ENCODE results near the gene CD164L2.

Gene CD164L2

DNA sequence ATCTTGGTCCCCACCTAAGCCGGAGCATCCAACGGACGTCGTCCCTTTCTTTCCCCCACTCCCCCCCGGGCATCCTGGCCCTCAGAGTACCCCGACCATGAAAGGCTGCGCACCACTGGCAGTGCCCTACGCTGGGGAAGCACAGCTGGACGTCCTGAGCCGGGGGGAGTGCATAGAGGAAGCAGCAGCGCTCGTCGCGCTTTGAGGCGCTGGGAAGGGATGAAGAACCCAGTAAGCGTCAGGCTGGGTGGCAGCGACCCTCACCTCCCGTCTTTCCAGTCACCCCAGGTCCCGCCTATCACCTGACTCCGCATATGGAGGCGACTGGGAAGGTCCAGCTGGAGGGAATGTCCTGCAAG is 22.1 kb downstream of the CD164L2 start:
- Histone ChIP-seq H4K8ac (ENCODE audit: low read depth, low read length) (no peak overlapping the region), H3K27ac (ENCODE audit: low read depth, low read length) (no peak overlapping the region), H3K23ac (ENCODE audit: low read length) (no peak overlapping the region), H2BK5ac (ENCODE audit: low read length) (no peak overlapping the region), H4K5ac (ENCODE audit: low read length) (no peak overlapping the region), H3K56ac (ENCODE audit: low read length) (peak overlapping the region; percentile 94), H3K4me1 (ENCODE audit: control insufficient read depth, low read depth, low read length) (peaks cover 9% of the 10 kb centered on the region), H3K18ac (ENCODE audit: low read length) (no peak overlapping the region), H3K4me3 (ENCODE audit: low read length) (peak overlapping the region; percentile 24), H3K4me2 (ENCODE audit: low read length) (peak overlapping the region; percentile 68), H3K9ac (ENCODE audit: low read length) (peak overlapping the region; percentile 67), H3K27me3 (ENCODE audit: insufficient read depth, low read length, poor library complexity) (no peaks in the 10 kb centered on the region), H2BK15ac (replicated peaks; ENCODE audit: low read depth) (no peak overlapping the region), H3K79me2 (ENCODE audit: control insufficient read depth, insufficient read depth, low read length) (no peaks in the 10 kb centered on the region), H2AK5ac (ENCODE audit: low read length) (no peak overlapping the region), H3K36me3 (ENCODE audit: control insufficient read depth, insufficient read depth, low read length) (no peaks in the 10 kb centered on the region), H2BK120ac (ENCODE audit: low read depth, low read length) (no peak overlapping the region), H3K4ac (ENCODE audit: low read depth, low read length) (no peak overlapping the region), H3K79me1 (ENCODE audit: low read length) (no peaks in the 10 kb centered on the region)
- WGBS (ENCODE audit: extremely low coverage, insufficient coverage, low lambda C conversion rate) = no CpG with 5 or more reads among the region's 21 CpGs
- no peak for DNase-seq

DNA sequence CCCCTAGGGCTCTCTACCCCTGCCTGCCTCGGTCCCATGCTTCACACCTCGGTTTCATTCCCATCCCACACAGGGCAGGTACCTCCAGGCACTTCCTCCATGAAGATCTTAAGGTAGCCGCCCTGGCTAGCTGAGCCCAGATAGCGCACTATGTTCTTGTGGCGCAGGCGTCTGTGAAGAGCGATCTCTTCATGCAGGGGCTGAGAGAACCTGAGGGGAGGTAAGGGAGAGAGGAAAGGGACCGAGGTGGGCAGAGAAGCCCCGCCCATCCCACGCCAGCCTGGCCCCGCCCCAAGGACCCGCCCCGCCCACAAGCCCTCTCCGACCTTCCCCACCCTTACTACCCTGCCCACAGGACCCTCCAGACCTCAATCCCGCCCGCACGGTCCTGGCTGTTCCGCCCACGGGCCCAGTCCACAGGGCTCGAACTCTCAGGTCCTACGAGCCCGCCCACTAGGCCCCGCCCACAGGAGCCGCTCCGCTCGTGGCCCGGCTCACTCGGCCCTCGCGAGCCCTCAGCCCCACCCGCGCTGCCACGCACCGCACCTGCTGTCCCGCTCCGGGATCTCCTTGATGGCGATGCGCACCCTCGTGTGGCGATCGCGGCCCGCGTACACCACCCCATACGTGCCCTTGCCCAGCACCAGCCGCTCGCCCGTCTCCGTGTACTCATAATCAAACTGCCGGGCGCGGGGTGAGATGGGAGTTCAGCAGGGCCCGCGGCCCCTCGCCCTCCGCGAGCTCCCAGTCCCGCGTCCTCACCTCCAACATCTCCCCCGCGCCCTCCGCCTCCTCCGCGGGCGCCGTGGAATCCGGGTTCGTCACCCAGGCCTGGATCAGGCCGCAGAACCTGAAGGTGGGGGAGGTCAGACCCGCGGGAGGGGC is 22.7 kb downstream of the CD164L2 start:
- H2BK15ac ChIP-seq (replicated peaks; ENCODE audit: low read depth) = no peak overlapping the region
- H4K5ac ChIP-seq (ENCODE audit: low read length) = no peak overlapping the region
- peak overlapping the region; percentile 67 for H3K9ac ChIP-seq (ENCODE audit: low read length)
- H2BK120ac ChIP-seq (ENCODE audit: low read depth, low read length) = no peak overlapping the region
- H3K4me2 ChIP-seq (ENCODE audit: low read length) = peak overlapping the region; percentile 68
- peak; percentile 32 for DNase-seq
- no peak overlapping the region for H3K18ac ChIP-seq (ENCODE audit: low read length)
- no peaks in the 10 kb centered on the region for H3K36me3 ChIP-seq (ENCODE audit: control insufficient read depth, insufficient read depth, low read length)
- no peaks in the 10 kb centered on the region for H3K79me2 ChIP-seq (ENCODE audit: control insufficient read depth, insufficient read depth, low read length)
- no peak overlapping the region for H2BK5ac ChIP-seq (ENCODE audit: low read length)
- no peaks in the 10 kb centered on the region for H3K79me1 ChIP-seq (ENCODE audit: low read length)
- no peak overlapping the region for H3K27ac ChIP-seq (ENCODE audit: low read depth, low read length)
- H3K4me1 ChIP-seq (ENCODE audit: control insufficient read depth, low read depth, low read length) = peaks cover 9% of the 10 kb centered on the region
- H4K8ac ChIP-seq (ENCODE audit: low read depth, low read length) = no peak overlapping the region
- no peak overlapping the region for H3K4ac ChIP-seq (ENCODE audit: low read depth, low read length)
- no peak overlapping the region for H2AK5ac ChIP-seq (ENCODE audit: low read length)
- H3K23ac ChIP-seq (ENCODE audit: low read length) = no peak overlapping the region
- peak overlapping the region; percentile 24 for H3K4me3 ChIP-seq (ENCODE audit: low read length)
- no peaks in the 10 kb centered on the region for H3K27me3 ChIP-seq (ENCODE audit: insufficient read depth, low read length, poor library complexity)
- WGBS (ENCODE audit: extremely low coverage, insufficient coverage, low lambda C conversion rate) = no CpG with 5 or more reads among the region's 71 CpGs
- H3K56ac ChIP-seq (ENCODE audit: low read length) = peak overlapping the region; percentile 94

DNA sequence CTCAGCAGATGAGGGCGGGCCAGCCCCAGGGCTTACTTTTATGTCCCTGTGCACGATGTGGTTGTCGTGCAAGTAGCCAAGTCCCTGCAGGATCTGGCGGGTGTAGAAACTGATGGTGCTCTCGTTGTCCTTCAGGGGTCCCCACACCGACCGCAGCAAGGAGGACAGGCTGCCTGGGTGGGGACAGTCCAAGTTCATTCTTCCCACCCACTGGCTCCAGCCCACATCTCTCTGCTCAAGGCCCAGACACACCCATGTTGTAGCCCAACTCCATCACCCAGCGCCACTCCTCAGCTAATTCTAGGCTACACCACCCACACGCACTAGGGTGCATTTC is 23.3 kb downstream of the CD164L2 start:
- Histone ChIP-seq H3K23ac (ENCODE audit: low read length) (no peak overlapping the region), H2BK5ac (ENCODE audit: low read length) (no peak overlapping the region), H3K4ac (ENCODE audit: low read depth, low read length) (no peak overlapping the region), H3K9ac (ENCODE audit: low read length) (peak overlapping the region; percentile 11), H3K18ac (ENCODE audit: low read length) (no peak overlapping the region), H2BK15ac (replicated peaks; ENCODE audit: low read depth) (no peak overlapping the region), H3K79me2 (ENCODE audit: control insufficient read depth, insufficient read depth, low read length) (no peaks in the 10 kb centered on the region), H3K36me3 (ENCODE audit: control insufficient read depth, insufficient read depth, low read length) (no peaks in the 10 kb centered on the region), H3K56ac (ENCODE audit: low read length) (peak overlapping the region; percentile 37), H3K27me3 (ENCODE audit: insufficient read depth, low read length, poor library complexity) (no peaks in the 10 kb centered on the region), H2BK120ac (ENCODE audit: low read depth, low read length) (no peak overlapping the region), H4K5ac (ENCODE audit: low read length) (no peak overlapping the region), H3K27ac (ENCODE audit: low read depth, low read length) (no peak overlapping the region), H3K4me2 (ENCODE audit: low read length) (peak overlapping the region; percentile 49), H2AK5ac (ENCODE audit: low read length) (no peak overlapping the region), H3K4me1 (ENCODE audit: control insufficient read depth, low read depth, low read length) (peaks cover 6% of the 10 kb centered on the region), H3K79me1 (ENCODE audit: low read length) (no peaks in the 10 kb centered on the region), H3K4me3 (ENCODE audit: low read length) (no peak overlapping the region), H4K8ac (ENCODE audit: low read depth, low read length) (no peak overlapping the region)
- no CpG with 5 or more reads among the region's 9 CpGs for WGBS (ENCODE audit: extremely low coverage, insufficient coverage, low lambda C conversion rate)
- DNase-seq = no peak

DNA sequence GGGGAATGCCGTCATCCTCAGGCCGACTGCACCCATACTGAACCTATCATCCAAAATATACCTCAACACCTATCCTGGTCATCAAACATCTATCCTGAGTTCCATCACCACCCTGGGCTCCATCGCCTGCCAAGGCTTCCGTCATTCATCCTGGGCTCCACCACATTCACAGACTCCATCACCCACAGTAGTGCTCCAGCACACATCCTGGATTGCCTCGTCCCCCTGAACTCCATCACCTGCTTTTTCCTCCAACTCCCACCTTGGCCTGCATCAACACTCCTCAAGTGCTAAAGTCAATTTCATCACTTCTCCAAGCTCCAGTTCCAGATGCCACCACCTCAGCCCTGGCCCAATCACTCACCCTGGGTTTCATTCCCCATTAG is 24.2 kb downstream of the CD164L2 start:
- H3K4me2 ChIP-seq (ENCODE audit: low read length) = no peak overlapping the region
- H3K4ac ChIP-seq (ENCODE audit: low read depth, low read length) = no peak overlapping the region
- H3K9ac ChIP-seq (ENCODE audit: low read length) = no peak overlapping the region
- H3K4me1 ChIP-seq (ENCODE audit: control insufficient read depth, low read depth, low read length) = peaks cover 6% of the 10 kb centered on the region
- H3K79me1 ChIP-seq (ENCODE audit: low read length) = no peaks in the 10 kb centered on the region
- no peak for DNase-seq
- no peaks in the 10 kb centered on the region for H3K36me3 ChIP-seq (ENCODE audit: control insufficient read depth, insufficient read depth, low read length)
- H4K8ac ChIP-seq (ENCODE audit: low read depth, low read length) = no peak overlapping the region
- H3K23ac ChIP-seq (ENCODE audit: low read length) = no peak overlapping the region
- WGBS (ENCODE audit: extremely low coverage, insufficient coverage, low lambda C conversion rate) = no CpG with 5 or more reads among the region's 5 CpGs
- H2AK5ac ChIP-seq (ENCODE audit: low read length) = no peak overlapping the region
- H2BK120ac ChIP-seq (ENCODE audit: low read depth, low read length) = no peak overlapping the region
- no peak overlapping the region for H2BK5ac ChIP-seq (ENCODE audit: low read length)
- no peak overlapping the region for H3K27ac ChIP-seq (ENCODE audit: low read depth, low read length)
- H4K5ac ChIP-seq (ENCODE audit: low read length) = no peak overlapping the region
- no peak overlapping the region for H2BK15ac ChIP-seq (replicated peaks; ENCODE audit: low read depth)
- H3K79me2 ChIP-seq (ENCODE audit: control insufficient read depth, insufficient read depth, low read length) = no peaks in the 10 kb centered on the region
- H3K27me3 ChIP-seq (ENCODE audit: insufficient read depth, low read length, poor library complexity) = no peaks in the 10 kb centered on the region
- H3K56ac ChIP-seq (ENCODE audit: low read length) = no peak overlapping the region
- H3K18ac ChIP-seq (ENCODE audit: low read length) = no peak overlapping the region
- no peak overlapping the region for H3K4me3 ChIP-seq (ENCODE audit: low read length)

DNA sequence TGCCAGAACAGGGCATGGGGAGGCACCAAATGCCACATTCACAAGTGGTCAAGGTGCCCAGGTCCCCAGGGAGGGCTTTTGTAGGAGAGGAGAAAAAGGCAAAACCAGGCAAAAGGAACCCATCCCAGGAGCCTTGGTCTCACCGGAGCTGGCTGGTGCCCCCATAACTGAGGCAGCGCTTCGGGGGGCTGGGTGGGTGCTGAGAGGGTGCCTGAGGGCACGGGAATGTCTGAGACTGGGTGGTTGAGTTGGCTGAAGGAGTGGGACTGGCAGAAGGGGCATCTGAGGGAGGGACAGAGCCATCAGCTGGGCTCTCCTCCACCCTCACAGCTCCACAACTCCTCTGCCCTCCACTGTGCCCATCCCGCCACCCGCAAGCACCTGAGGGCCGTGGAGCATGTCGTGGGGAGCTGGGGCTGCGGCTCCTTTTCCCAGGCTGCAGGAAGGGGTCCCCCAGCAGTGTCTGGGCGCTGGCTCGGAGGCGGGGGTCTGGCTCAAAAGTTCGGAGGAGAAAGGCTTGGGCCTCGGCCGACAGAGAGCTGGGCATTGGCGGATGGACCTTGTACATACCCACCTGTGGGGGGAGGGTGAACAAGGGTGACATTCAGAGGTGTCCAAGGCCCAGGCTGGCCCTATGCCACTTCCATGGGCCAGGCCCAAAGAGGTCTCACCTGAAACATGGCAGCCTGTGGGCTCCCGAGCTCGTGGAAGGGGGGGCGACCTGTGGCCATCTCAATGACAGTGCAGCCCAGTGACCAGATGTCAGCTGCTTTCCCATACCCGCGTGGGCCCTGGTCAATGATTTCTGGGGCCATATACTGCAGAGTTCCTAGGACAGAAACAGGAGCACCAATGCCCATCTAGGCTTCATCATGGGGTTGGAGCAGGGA is 24.9 kb downstream of the CD164L2 start:
- no peak for DNase-seq
- Histone ChIP-seq H3K4me3 (ENCODE audit: low read length) (no peak overlapping the region), H2BK5ac (ENCODE audit: low read length) (no peak overlapping the region), H2BK120ac (ENCODE audit: low read depth, low read length) (no peak overlapping the region), H3K4me1 (ENCODE audit: control insufficient read depth, low read depth, low read length) (peaks cover 6% of the 10 kb centered on the region), H3K27me3 (ENCODE audit: insufficient read depth, low read length, poor library complexity) (no peaks in the 10 kb centered on the region), H3K56ac (ENCODE audit: low read length) (no peak overlapping the region), H4K8ac (ENCODE audit: low read depth, low read length) (no peak overlapping the region), H3K9ac (ENCODE audit: low read length) (no peak overlapping the region), H3K23ac (ENCODE audit: low read length) (no peak overlapping the region), H3K79me2 (ENCODE audit: control insufficient read depth, insufficient read depth, low read length) (no peaks in the 10 kb centered on the region), H3K36me3 (ENCODE audit: control insufficient read depth, insufficient read depth, low read length) (no peaks in the 10 kb centered on the region), H2AK5ac (ENCODE audit: low read length) (no peak overlapping the region), H3K4ac (ENCODE audit: low read depth, low read length) (no peak overlapping the region), H4K5ac (ENCODE audit: low read length) (no peak overlapping the region), H3K79me1 (ENCODE audit: low read length) (no peaks in the 10 kb centered on the region), H2BK15ac (replicated peaks; ENCODE audit: low read depth) (no peak overlapping the region), H3K4me2 (ENCODE audit: low read length) (no peak overlapping the region), H3K27ac (ENCODE audit: low read depth, low read length) (no peak overlapping the region), H3K18ac (ENCODE audit: low read length) (no peak overlapping the region)
- WGBS (ENCODE audit: extremely low coverage, insufficient coverage, low lambda C conversion rate) = no CpG with 5 or more reads among the region's 21 CpGs

Data from mesendoderm (in vitro differentiated cells).